ENCODE data around the gene DEFB131B.
"Not testable (repeated sequence)": the region's sequence is repeated elsewhere in the genome, so short reads cannot be mapped to it uniquely, and the experiment has no call there.

Gene DEFB131B

GRCh38 chr11:71867209-71867608 is 11.0 kb upstream of the DEFB131B start:
- not testable (repeated sequence) for H3K36me3 ChIP-seq (ENCODE audit: insufficient read depth, low read length); H3K79me2 ChIP-seq (ENCODE audit: control insufficient read depth, insufficient read depth, low read length, unreplicated experiment); H3K4me1 ChIP-seq (ENCODE audit: control insufficient read depth, insufficient read depth, low read length, unreplicated experiment); H3K27me3 ChIP-seq (ENCODE audit: insufficient read depth, low read length); H3K4me3 ChIP-seq (ENCODE audit: low read depth, low read length); H2AFZ ChIP-seq (ENCODE audit: low read length, unreplicated experiment); H3K27ac ChIP-seq (ENCODE audit: low read depth, low read length)

- not testable (repeated sequence) for H3K79me2 ChIP-seq (ENCODE audit: control insufficient read depth, insufficient read depth, low read length, unreplicated experiment); H3K4me1 ChIP-seq (ENCODE audit: control insufficient read depth, insufficient read depth, low read length, unreplicated experiment); H3K27ac ChIP-seq (ENCODE audit: low read depth, low read length); H3K36me3 ChIP-seq (ENCODE audit: insufficient read depth, low read length); H2AFZ ChIP-seq (ENCODE audit: low read length, unreplicated experiment); H3K4me3 ChIP-seq (ENCODE audit: low read depth, low read length); H3K27me3 ChIP-seq (ENCODE audit: insufficient read depth, low read length)
These were observed 8.3 kb upstream of the DEFB131B start for GRCh38 chr11:71869931-71870330.

DNA sequence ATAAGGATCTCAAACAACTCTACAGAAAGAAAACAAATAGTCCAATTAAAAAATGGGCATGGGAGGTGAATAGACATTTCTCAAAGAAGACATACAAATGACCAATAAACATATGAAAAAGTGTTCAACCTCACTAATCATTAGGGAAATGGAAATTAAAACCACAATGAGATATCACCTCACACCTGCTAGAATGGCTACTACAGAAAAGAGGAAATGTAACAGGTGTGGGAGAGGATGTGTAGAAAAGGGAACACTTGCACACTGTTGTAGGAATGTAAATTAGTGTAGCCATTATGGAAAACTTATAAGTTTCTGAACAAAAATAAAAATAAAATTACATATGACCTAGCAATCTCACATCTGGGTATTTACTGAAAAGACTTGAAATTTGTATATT is 7.6 kb upstream of the DEFB131B start:
- not testable (repeated sequence) for H3K4me1 ChIP-seq (ENCODE audit: control insufficient read depth, insufficient read depth, low read length, unreplicated experiment); H2AFZ ChIP-seq (ENCODE audit: low read length, unreplicated experiment); H3K27me3 ChIP-seq (ENCODE audit: insufficient read depth, low read length); H3K79me2 ChIP-seq (ENCODE audit: control insufficient read depth, insufficient read depth, low read length, unreplicated experiment); H3K27ac ChIP-seq (ENCODE audit: low read depth, low read length); H3K4me3 ChIP-seq (ENCODE audit: low read depth, low read length); H3K36me3 ChIP-seq (ENCODE audit: insufficient read depth, low read length)

GRCh38 chr11:71876262-71876661 is 2.0 kb upstream of the DEFB131B start:
- H2AFZ ChIP-seq (ENCODE audit: low read length, unreplicated experiment); H3K27me3 ChIP-seq (ENCODE audit: insufficient read depth, low read length): not testable (repeated sequence)

DNA sequence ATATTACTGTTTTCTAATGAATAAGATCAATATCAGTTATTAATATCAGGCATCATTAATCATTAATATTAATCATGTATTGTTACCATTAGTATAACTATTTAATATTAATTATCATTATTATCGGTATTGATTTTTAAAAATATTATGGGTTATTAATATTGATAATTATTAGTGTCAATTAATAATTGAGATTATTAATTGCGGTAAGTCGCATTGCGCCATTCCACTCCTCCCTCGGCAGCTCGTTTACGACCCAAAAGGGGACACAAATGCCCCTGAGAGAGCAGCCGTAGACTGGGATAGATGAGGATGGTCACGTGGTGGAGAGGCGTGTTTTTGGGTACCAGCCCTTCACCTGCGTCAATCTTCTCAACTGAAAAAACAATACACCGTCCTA is 7.6 kb downstream of the DEFB131B start:
- H3K36me3 ChIP-seq (ENCODE audit: insufficient read depth, low read length); H3K79me2 ChIP-seq (ENCODE audit: control insufficient read depth, insufficient read depth, low read length, unreplicated experiment); H3K4me3 ChIP-seq (ENCODE audit: low read depth, low read length); H3K4me1 ChIP-seq (ENCODE audit: control insufficient read depth, insufficient read depth, low read length, unreplicated experiment); H3K27ac ChIP-seq (ENCODE audit: low read depth, low read length); H3K27me3 ChIP-seq (ENCODE audit: insufficient read depth, low read length); H2AFZ ChIP-seq (ENCODE audit: low read length, unreplicated experiment): not testable (repeated sequence)

More at GRCh38 chr11:71876262-71876661, 2.0 kb upstream of the DEFB131B start:
- not testable (repeated sequence) for H3K27ac ChIP-seq (ENCODE audit: low read depth, low read length); H3K4me1 ChIP-seq (ENCODE audit: control insufficient read depth, insufficient read depth, low read length, unreplicated experiment); H3K36me3 ChIP-seq (ENCODE audit: insufficient read depth, low read length); H3K79me2 ChIP-seq (ENCODE audit: control insufficient read depth, insufficient read depth, low read length, unreplicated experiment); H3K4me3 ChIP-seq (ENCODE audit: low read depth, low read length)

- not testable (repeated sequence) for H3K4me3 ChIP-seq (ENCODE audit: low read depth, low read length); H2AFZ ChIP-seq (ENCODE audit: low read length, unreplicated experiment); H3K79me2 ChIP-seq (ENCODE audit: control insufficient read depth, insufficient read depth, low read length, unreplicated experiment); H3K36me3 ChIP-seq (ENCODE audit: insufficient read depth, low read length); H3K27ac ChIP-seq (ENCODE audit: low read depth, low read length); H3K4me1 ChIP-seq (ENCODE audit: control insufficient read depth, insufficient read depth, low read length, unreplicated experiment); H3K27me3 ChIP-seq (ENCODE audit: insufficient read depth, low read length)
These were observed 10.2 kb downstream of the DEFB131B start for GRCh38 chr11:71888335-71889010.

GRCh38 chr11:71889181-71889872 is 11.1 kb downstream of the DEFB131B start:
- not testable (repeated sequence) for H2AFZ ChIP-seq (ENCODE audit: low read length, unreplicated experiment); H3K79me2 ChIP-seq (ENCODE audit: control insufficient read depth, insufficient read depth, low read length, unreplicated experiment); H3K4me3 ChIP-seq (ENCODE audit: low read depth, low read length); H3K4me1 ChIP-seq (ENCODE audit: control insufficient read depth, insufficient read depth, low read length, unreplicated experiment); H3K27me3 ChIP-seq (ENCODE audit: insufficient read depth, low read length); H3K36me3 ChIP-seq (ENCODE audit: insufficient read depth, low read length); H3K27ac ChIP-seq (ENCODE audit: low read depth, low read length)

GRCh38 chr11:71895961-71896360 is 17.7 kb downstream of the DEFB131B start:
- Histone ChIP-seq H3K27ac (ENCODE audit: low read depth, low read length) (no peak overlapping the region), H3K79me2 (ENCODE audit: control insufficient read depth, insufficient read depth, low read length, unreplicated experiment) (no peaks in the 10 kb centered on the region), H3K4me1 (ENCODE audit: control insufficient read depth, insufficient read depth, low read length, unreplicated experiment) (no peaks in the 10 kb centered on the region), H3K27me3 (ENCODE audit: insufficient read depth, low read length) (no peaks in the 10 kb centered on the region), H3K4me3 (ENCODE audit: low read depth, low read length) (no peak overlapping the region), H3K36me3 (ENCODE audit: insufficient read depth, low read length) (peaks cover 3% of the 10 kb centered on the region; the same call in 1 of the 2 replicates), H2AFZ (ENCODE audit: low read length, unreplicated experiment) (no peak overlapping the region)

DNA sequence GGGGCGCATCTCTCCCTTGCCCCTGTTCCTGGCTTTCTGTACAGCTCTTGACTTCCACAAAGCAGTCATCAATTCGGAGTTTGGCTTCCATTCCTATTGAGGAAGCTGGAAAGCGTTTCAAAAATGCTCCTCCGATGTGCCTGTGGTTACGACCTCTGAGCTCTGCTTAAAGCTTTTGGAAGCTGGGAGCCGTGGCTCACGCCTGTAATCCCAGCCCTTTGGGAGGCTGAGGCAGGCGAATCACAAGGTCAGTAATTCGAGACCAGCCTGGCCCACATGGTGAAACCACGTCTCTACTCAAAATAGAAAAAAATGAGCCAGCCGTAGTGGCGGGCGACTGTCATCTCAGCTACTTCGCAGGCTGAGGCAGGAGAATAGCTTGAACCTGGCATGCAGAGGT is 22.9 kb downstream of the DEFB131B start:
- not testable (repeated sequence) for H3K4me1 ChIP-seq (ENCODE audit: control insufficient read depth, insufficient read depth, low read length, unreplicated experiment); H2AFZ ChIP-seq (ENCODE audit: low read length, unreplicated experiment); H3K27ac ChIP-seq (ENCODE audit: low read depth, low read length); H3K79me2 ChIP-seq (ENCODE audit: control insufficient read depth, insufficient read depth, low read length, unreplicated experiment); H3K27me3 ChIP-seq (ENCODE audit: insufficient read depth, low read length); H3K4me3 ChIP-seq (ENCODE audit: low read depth, low read length)
- peaks cover 17% of the 10 kb centered on the region for H3K36me3 ChIP-seq (ENCODE audit: insufficient read depth, low read length)

DNA sequence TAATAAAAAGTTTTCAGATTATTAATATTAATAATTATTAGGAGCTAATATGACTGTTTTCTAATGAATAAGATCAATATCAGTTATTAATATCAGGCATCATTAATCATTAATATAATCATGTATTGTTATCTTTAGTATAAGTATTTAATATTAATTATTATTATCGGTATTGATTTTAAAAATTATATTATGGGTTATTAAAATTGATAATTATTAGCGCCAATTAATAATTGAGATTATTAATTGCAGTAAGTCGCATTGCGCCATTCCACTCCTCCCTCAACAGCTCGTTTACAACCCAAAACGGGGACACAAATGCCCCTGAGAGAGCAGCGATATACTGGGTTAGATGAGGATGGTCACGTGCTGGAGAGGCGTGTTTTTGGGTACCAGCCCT is 30.0 kb downstream of the DEFB131B start:
- H3K27ac ChIP-seq (ENCODE audit: low read depth, low read length): no peak overlapping the region
- H3K27me3 ChIP-seq (ENCODE audit: insufficient read depth, low read length): no peaks in the 10 kb centered on the region
- no peak overlapping the region for H2AFZ ChIP-seq (ENCODE audit: low read length, unreplicated experiment)
- H3K4me3 ChIP-seq (ENCODE audit: low read depth, low read length): no peak overlapping the region
- H3K79me2 ChIP-seq (ENCODE audit: control insufficient read depth, insufficient read depth, low read length, unreplicated experiment): no peaks in the 10 kb centered on the region
- H3K4me1 ChIP-seq (ENCODE audit: control insufficient read depth, insufficient read depth, low read length, unreplicated experiment): no peaks in the 10 kb centered on the region
- H3K36me3 ChIP-seq (ENCODE audit: insufficient read depth, low read length): peaks cover 21% of the 10 kb centered on the region

- not testable (repeated sequence) for H2AFZ ChIP-seq (ENCODE audit: low read length, unreplicated experiment); H3K4me1 ChIP-seq (ENCODE audit: control insufficient read depth, insufficient read depth, low read length, unreplicated experiment); H3K27ac ChIP-seq (ENCODE audit: low read depth, low read length); H3K4me3 ChIP-seq (ENCODE audit: low read depth, low read length); H3K79me2 ChIP-seq (ENCODE audit: control insufficient read depth, insufficient read depth, low read length, unreplicated experiment); H3K27me3 ChIP-seq (ENCODE audit: insufficient read depth, low read length)
- peaks cover 13% of the 10 kb centered on the region for H3K36me3 ChIP-seq (ENCODE audit: insufficient read depth, low read length)
These were observed 32.5 kb downstream of the DEFB131B start for GRCh38 chr11:71910775-71911174.
